HG03565 (cell line): ENCODE measurements around the gene PSMD11.
A peak's percentile ranks its signal among the peaks of the same experiment; 100 is the strongest.
"Not testable (repeated sequence)": the region's sequence is repeated elsewhere in the genome, so short reads cannot be mapped to it uniquely, and the experiment has no call there.

Experiments used
- ATAC-seq: cut with Tn5 transposase; IDR thresholded peaks from one replicate; pipeline ENCODE4 v1.9.1; 2021; ENCODE audit warnings: mild to moderate bottlenecking, moderate library complexity; ENCODE audit not compliant: unreplicated experiment

PSMD11 gene

GRCh38 chr17:32444301-32445073, at the start of gene PSMD11:
PSMD11 (plus strand) TSS chr17:32444510; CDS start chr17:32444524, 14 bp downstream.
- ATAC-seq, result peak; percentile 89

- no peak for ATAC-seq
These were observed 48.0 kb upstream of the PSMD11 start for GRCh38 chr17:32396343-32396742.

GRCh38 chr17:32398946-32399345, 45.4 kb upstream of the PSMD11 start:
- ATAC-seq, result no peak

GRCh38 chr17:32410085-32410484, 34.2 kb upstream of the PSMD11 start:
- ATAC-seq, result not testable (repeated sequence)

- no peak for ATAC-seq
These were observed 17.4 kb upstream of the PSMD11 start for GRCh38 chr17:32426894-32427293.

- no peak for ATAC-seq
These were observed 14.7 kb upstream of the PSMD11 start for GRCh38 chr17:32429598-32429997.

- no peak for ATAC-seq
These were observed 3.6 kb upstream of the PSMD11 start for GRCh38 chr17:32440722-32441121.

- no peak for ATAC-seq
These were observed 2.4 kb upstream of the PSMD11 start for GRCh38 chr17:32441886-32442285.

- ATAC-seq, result no peak
These were observed 446 bp upstream of the PSMD11 start for GRCh38 chr17:32443827-32444300.

GRCh38 chr17:32445074-32445415, 735 bp downstream of the PSMD11 start:
- no peak for ATAC-seq

GRCh38 chr17:32445497-32445896, 1.2 kb downstream of the PSMD11 start:
- no peak for ATAC-seq

GRCh38 chr17:32445971-32446370, 1.7 kb downstream of the PSMD11 start:
- no peak for ATAC-seq

- ATAC-seq, result no peak
These were observed 2.6 kb downstream of the PSMD11 start for GRCh38 chr17:32446949-32447348.

- no peak for ATAC-seq
These were observed 5.7 kb downstream of the PSMD11 start for GRCh38 chr17:32449963-32450362.

GRCh38 chr17:32450379-32450778, 6.1 kb downstream of the PSMD11 start:
- ATAC-seq, result not testable (repeated sequence)

- ATAC-seq, result no peak
These were observed 7.6 kb downstream of the PSMD11 start for GRCh38 chr17:32451879-32452278.

- no peak for ATAC-seq
These were observed 8.0 kb downstream of the PSMD11 start for GRCh38 chr17:32452281-32452680.

GRCh38 chr17:32453370-32453769, 9.1 kb downstream of the PSMD11 start:
- ATAC-seq, result no peak

- ATAC-seq, result no peak
These were observed 14.1 kb downstream of the PSMD11 start for GRCh38 chr17:32458371-32458770.

GRCh38 chr17:32460054-32460453, 15.7 kb downstream of the PSMD11 start:
- ATAC-seq, result no peak

GRCh38 chr17:32461498-32461852, 17.2 kb downstream of the PSMD11 start:
- no peak for ATAC-seq

GRCh38 chr17:32461853-32462617, 17.7 kb downstream of the PSMD11 start:
- ATAC-seq, result no peak
